Fibroblast of pulmonary artery (primary cell): ENCODE data around the gene MUTYH.
A peak's percentile ranks its signal among the peaks of the same experiment; 100 is the strongest.

Source experiments
- DNase-seq: peaks from one replicate; pipeline ENCODE4 v3.0.0-alpha.2; 2010; ENCODE audit warnings: low read depth
- H3K4me3 ChIP-seq: replicated peaks from 2 replicates; pipeline ENCODE4 v1.5.1; 2011; ENCODE audit warnings: low read depth, mild to moderate bottlenecking, control low read depth, low read length, moderate library complexity
- TF ChIP-seq, protein P1 (sequence below): IDR thresholded peaks from 2 replicates; pipeline ENCODE4 v1.5.1; 2011; ENCODE audit warnings: mild to moderate bottlenecking, control low read depth, low read length, inconsistent platforms; ENCODE audit errors: missing control alignments

Gene MUTYH

DNA sequence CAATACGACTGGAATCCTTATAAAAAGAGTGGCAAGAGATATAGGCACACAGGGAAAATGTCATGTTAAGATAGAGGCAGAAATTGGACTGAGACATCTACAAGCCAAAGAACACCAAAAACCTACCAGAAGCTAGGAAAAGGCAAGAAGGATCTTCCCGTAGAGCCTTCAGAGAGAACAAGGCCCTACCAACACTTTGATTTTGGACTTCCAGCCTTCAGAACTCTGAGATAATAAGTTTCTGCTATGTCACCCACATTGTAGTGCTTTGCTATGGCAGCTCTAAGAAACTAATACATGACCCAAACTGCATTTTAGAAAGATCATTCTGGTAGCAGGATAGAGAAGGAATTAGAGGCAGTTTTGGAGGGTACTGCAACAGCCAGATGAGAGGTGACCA, 24.1 kb upstream of the MUTYH start:
- DNase-seq: no peak
- H3K4me3 ChIP-seq: no peak overlapping the region
- TF ChIP-seq, protein P1, sequence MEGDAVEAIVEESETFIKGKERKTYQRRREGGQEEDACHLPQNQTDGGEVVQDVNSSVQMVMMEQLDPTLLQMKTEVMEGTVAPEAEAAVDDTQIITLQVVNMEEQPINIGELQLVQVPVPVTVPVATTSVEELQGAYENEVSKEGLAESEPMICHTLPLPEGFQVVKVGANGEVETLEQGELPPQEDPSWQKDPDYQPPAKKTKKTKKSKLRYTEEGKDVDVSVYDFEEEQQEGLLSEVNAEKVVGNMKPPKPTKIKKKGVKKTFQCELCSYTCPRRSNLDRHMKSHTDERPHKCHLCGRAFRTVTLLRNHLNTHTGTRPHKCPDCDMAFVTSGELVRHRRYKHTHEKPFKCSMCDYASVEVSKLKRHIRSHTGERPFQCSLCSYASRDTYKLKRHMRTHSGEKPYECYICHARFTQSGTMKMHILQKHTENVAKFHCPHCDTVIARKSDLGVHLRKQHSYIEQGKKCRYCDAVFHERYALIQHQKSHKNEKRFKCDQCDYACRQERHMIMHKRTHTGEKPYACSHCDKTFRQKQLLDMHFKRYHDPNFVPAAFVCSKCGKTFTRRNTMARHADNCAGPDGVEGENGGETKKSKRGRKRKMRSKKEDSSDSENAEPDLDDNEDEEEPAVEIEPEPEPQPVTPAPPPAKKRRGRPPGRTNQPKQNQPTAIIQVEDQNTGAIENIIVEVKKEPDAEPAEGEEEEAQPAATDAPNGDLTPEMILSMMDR: no peak

DNA sequence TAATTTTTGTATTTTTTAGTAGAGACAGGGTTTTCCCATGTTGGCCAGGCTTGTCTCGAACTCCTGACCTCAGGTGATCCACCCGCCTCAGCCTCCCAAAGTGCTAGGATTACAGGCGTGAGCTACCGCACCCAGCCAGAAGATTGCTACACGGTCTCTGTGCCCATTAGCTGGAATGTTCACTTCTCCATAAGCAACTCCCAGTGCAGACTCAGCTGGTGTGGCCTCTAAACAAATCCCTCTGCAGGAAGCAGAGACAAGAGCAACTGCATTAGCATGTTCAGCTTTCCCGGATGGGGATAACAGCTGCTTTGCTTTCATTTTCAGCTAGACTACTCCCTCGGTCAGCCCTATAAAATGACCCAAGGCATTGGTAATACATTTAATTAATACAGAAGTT, 20.7 kb upstream of the MUTYH start:
- peak; percentile 77 for DNase-seq
- TF ChIP-seq, protein P1: peak; percentile 13
- H3K4me3 ChIP-seq: peak overlapping the region; percentile 28

DNA sequence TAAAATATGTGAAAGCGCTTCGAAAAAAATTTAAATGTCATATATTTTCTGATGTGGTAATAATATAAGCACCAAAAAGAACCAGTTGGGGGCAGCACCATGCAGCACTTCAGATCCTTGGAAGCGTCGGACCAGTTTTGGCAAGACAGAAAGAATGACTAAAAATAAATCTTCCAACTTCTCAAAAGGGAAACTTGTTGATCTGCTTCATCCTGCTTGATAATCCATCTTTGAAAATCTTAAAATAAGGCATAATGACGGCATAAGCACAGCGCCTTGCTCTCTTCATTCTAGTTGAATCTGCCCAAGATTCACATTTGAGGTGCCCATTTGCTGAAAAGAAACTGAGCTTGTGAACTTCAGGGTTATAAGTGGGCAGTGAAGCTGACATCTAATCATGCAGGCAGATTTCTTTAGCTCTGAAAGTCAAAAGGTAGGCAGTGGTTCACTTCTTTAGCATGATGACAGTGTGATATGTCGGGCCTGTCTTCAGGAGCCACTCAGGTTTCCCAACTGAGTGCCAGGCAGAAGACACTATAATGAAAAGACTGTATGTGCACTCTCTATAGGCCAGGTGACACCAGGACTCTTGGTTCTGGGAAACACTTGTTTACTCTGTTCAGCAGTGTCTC, 19.8 kb upstream of the MUTYH start:
- H3K4me3 ChIP-seq: no peak overlapping the region
- TF ChIP-seq, protein P1: peak; percentile 64
- peak; percentile 84 for DNase-seq

DNA sequence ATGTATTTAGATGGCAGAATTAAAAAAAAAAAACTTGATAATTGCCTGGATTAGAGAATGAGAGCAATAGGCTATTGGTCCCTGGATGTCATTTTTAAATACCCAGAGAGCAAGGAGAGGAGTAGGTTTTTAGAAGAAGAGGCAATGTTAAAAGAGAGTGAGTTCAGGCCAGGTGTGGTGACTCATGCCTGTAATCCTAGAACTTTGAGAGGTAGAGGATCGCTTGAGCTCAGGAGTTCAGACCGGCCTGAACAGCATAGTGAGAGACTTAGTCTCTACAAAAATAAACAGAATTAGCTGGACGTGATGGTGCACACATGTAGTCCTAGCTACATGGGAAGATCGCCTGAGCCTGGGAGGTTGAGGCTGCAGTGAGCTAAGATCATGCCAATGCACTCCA, 15.9 kb upstream of the MUTYH start:
- TF ChIP-seq, protein P1: no peak
- no peak for DNase-seq
- no peak overlapping the region for H3K4me3 ChIP-seq

DNA sequence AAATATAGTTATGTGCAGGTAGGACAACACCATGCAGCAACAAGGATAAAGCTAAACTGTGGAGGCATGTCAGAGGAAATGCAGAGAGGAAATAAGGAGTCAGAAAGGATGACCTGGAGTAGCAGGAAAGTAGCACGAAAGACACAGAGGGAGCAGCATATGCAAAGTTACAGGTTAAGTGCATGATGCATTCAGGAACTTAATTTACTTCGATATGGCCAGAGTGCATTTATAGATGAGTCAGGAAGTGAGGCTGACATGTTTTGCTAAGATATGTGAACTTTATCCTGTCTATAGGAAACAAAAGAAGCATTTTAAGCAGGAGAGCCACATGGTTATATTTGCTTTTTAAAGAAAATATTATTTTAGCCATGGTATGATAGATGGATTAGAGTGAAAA, 15.4 kb upstream of the MUTYH start:
- TF ChIP-seq, protein P1: no peak
- DNase-seq: no peak

DNA sequence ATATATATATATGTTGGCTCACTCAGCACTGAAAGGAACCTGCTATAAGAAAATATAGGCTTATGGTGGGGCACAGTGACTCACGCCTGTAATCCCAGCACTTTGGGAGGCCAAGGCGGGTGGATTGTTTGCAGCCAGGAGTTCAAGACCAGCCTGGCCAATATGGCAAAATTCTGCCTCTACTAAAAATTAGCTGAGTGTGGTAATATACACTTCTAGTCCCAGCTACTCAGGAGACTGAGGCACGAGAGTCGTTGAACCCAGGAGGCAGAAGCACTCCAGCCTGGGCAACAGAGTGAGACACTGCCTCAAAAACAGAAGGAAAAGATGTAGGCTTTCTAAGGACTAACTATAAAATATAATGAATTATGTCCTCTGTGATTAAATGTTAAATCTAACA, 14.6 kb upstream of the MUTYH start:
- DNase-seq: no peak
- H3K4me3 ChIP-seq: no peak overlapping the region
- TF ChIP-seq, protein P1: no peak

More for the DNA sequence above, 15.4 kb upstream of the MUTYH start:
- H3K4me3 ChIP-seq: no peak overlapping the region

DNA sequence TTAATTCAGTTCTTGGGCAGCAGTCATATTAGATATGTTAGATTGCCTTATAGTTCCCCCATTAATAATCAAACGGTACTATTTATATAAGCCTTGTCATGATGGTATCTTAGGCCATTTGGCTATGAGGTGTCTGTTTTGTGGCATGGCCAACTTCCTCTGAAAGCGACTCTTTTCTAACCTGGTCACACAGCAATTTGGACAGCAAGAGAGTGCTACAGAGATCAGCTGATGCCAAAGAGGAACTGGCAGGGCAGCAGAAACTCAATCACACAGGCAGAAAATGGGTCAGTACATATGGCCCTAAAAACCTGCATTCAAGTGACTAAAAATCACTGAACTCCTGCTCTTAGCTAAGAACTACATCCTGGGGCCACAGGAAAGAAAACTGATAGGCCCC, 13.4 kb upstream of the MUTYH start:
- no peak overlapping the region for H3K4me3 ChIP-seq
- no peak for DNase-seq
- TF ChIP-seq, protein P1: no peak
